HL-60 (cell line): ENCODE measurements around the gene TRIM44.

Source experiments
- DNase-seq, 2 experiments: peaks; one replicate each; pipeline ENCODE4 v3.0.0-alpha.2; 2010 to 2020; ENCODE audit warnings: low read depth in 1 of 2, low spot score in 1 of 2
- H3K27ac ChIP-seq: fragments of 250-450 bp; sonication (Bioruptor Pico); replicated peaks from 2 replicates; pipeline ENCODE4 v1.5.1; 2020; ENCODE audit warnings: mild to moderate bottlenecking, moderate library complexity
- H3K27me3 ChIP-seq: fragments of 250-450 bp; sonication (Bioruptor Pico); 2 replicates; pipeline ENCODE4 v1.5.1; 2021; ENCODE audit warnings: mild to moderate bottlenecking, moderate library complexity; ENCODE audit not compliant: insufficient read depth, poor library complexity, severe bottlenecking
- H3K4me3 ChIP-seq: replicated peaks from 2 replicates; pipeline ENCODE4 v1.5.1; 2011; ENCODE audit warnings: mild to moderate bottlenecking, control low read depth, low read length; ENCODE audit not compliant: insufficient read depth
- CTCF ChIP-seq: IDR thresholded peaks from one replicate; pipeline ENCODE4 v1.5.1; 2011; ENCODE audit warnings: low read length, control low read depth, inconsistent platforms; ENCODE audit not compliant: insufficient read depth
- GABPA ChIP-seq: IDR thresholded peaks from 2 replicates; pipeline ENCODE4 v1.6.1; 2012; ENCODE audit warnings: low read depth
- POLR2AphosphoS5 ChIP-seq: IDR thresholded peaks from 2 replicates; pipeline ENCODE4 v1.6.1; 2012; ENCODE audit warnings: low read depth
- REST ChIP-seq: IDR thresholded peaks from 2 replicates; pipeline ENCODE4 v1.6.1; 2012; ENCODE audit warnings: low read depth; ENCODE audit not compliant: insufficient replicate concordance
- SPI1 ChIP-seq: IDR thresholded peaks from 2 replicates; pipeline ENCODE4 v1.6.1; 2012; ENCODE audit warnings: low read depth, mild to moderate bottlenecking, borderline replicate concordance

Gene TRIM44

GRCh38 chr11:35734669-35735410, 72.3 kb downstream of the TRIM44 start:
- H3K27me3 ChIP-seq, result no peaks in the 10 kb centered on the region
- no peak overlapping the region for H3K27ac ChIP-seq
- TF ChIP-seq CTCF (no peak), SPI1 (no peak), REST (no peak), POLR2AphosphoS5 (no peak), GABPA (no peak)
- H3K4me3 ChIP-seq, result no peak overlapping the region
- DNase-seq, result no peak

GRCh38 chr11:35735411-35735810, 72.8 kb downstream of the TRIM44 start:
- DNase-seq, result no peak
- H3K27me3 ChIP-seq, result no peaks in the 10 kb centered on the region
- TF ChIP-seq POLR2AphosphoS5 (no peak), REST (no peak), CTCF (no peak), SPI1 (no peak), GABPA (no peak)
- H3K4me3 ChIP-seq, result no peak overlapping the region
- H3K27ac ChIP-seq, result no peak overlapping the region

- H3K4me3 ChIP-seq, result no peak overlapping the region
- no peak for DNase-seq
- H3K27me3 ChIP-seq, result no peaks in the 10 kb centered on the region
- H3K27ac ChIP-seq, result no peak overlapping the region
- TF ChIP-seq POLR2AphosphoS5, result no peak
- TF ChIP-seq REST, result no peak
- TF ChIP-seq SPI1, result no peak
- no peak for TF ChIP-seq CTCF
These were observed 73.3 kb downstream of the TRIM44 start for GRCh38 chr11:35735903-35736302.
